Left colon (tissue), 2 donors: ENCODE results near the gene RPS17. TPM values are rescaled to one million over a fixed set of nuclear protein-coding genes. Genes with fewer than 3 reads are reported as not detected.

Source experiments
- total RNA-seq, 2 donors: library from RNA; stranded (reverse); fragmentation: NEBNext Ultra II Directional; extraction: Animal tissue kit (Norgen Biotek cat#: 25700); gene quantifications; one replicate each; pipeline ENCODE4 v1.2.1, GENCODE V29; 2021
- donor health status: DM: no; HTN: no; CAD: no.
- donor health status: DM: yes; HTN: yes; CAD: no.

The RPS17 gene
- total RNA-seq, 2 donors from 2014 or later = 950 to 981 TPM

Other genes with a start within 250 kb of the RPS17 start
- gene GOLGA6L10, start 191.0 kb downstream of the RPS17 start, total RNA-seq = 1 to 10 TPM in 1 of 2 donors, under 1 TPM in 1; 0.17 to 2.0 TPM
- 1 to 10 TPM; 2.8 to 3.8 TPM for gene GOLGA6L9, start 110.6 kb downstream of the RPS17 start, total RNA-seq
- 1 to 10 TPM in 1 of 2 donors, under 1 TPM in 1; 0.58 to 2.5 TPM for gene CPEB1, start 106.9 kb upstream of the RPS17 start, total RNA-seq
- gene AP3B2, start 169.4 kb upstream of the RPS17 start, total RNA-seq = 1 to 10 TPM; 1.3 to 1.9 TPM